GM18858 (cell line): Measurements from ENCODE around the gene TUBAL3.
"Not testable (repeated sequence)": the region's sequence is repeated elsewhere in the genome, so short reads cannot be mapped to it uniquely, and the experiment has no call there.

Source experiments
- ATAC-seq: cut with Tn5 transposase; IDR thresholded peaks from one replicate; pipeline ENCODE4 v1.9.1; 2021; ENCODE audit not compliant: unreplicated experiment

The TUBAL3 gene

GRCh38 chr10:5424751-5425150 is 20.1 kb upstream of the TUBAL3 start:
- no peak for ATAC-seq

- ATAC-seq, result no peak
Observed at GRCh38 chr10:5423771-5424170, 19.1 kb upstream of the TUBAL3 start.

- ATAC-seq, result no peak
Observed at GRCh38 chr10:5419466-5420094, 15.0 kb upstream of the TUBAL3 start.

- ATAC-seq, result no peak
Observed at GRCh38 chr10:5418584-5418983, 14.0 kb upstream of the TUBAL3 start.

GRCh38 chr10:5416981-5417380 is 12.4 kb upstream of the TUBAL3 start:
- no peak for ATAC-seq

GRCh38 chr10:5413012-5413938 is 8.6 kb upstream of the TUBAL3 start:
- ATAC-seq, result no peak

GRCh38 chr10:5412277-5412941 is 7.8 kb upstream of the TUBAL3 start, which contains the start of gene NET1:
TSS of gene NET1 (plus strand) at chr10:5412557. CDS start at chr10:5412693, 136 bp downstream.
- ATAC-seq, result peak; percentile 94

GRCh38 chr10:5411941-5412276 is 7.3 kb upstream of the TUBAL3 start:
- ATAC-seq, result no peak

- ATAC-seq, result not testable (repeated sequence)
Observed at GRCh38 chr10:5410787-5411186, 6.2 kb upstream of the TUBAL3 start.

- no peak for ATAC-seq
Observed at GRCh38 chr10:5406918-5407317, 2.3 kb upstream of the TUBAL3 start.

GRCh38 chr10:5402798-5403197 is 1.8 kb downstream of the TUBAL3 start:
- no peak for ATAC-seq

GRCh38 chr10:5400468-5401240 is 4.0 kb downstream of the TUBAL3 start:
- no peak for ATAC-seq

- ATAC-seq, result no peak
Observed at GRCh38 chr10:5399332-5399731, 5.3 kb downstream of the TUBAL3 start.

- ATAC-seq, result no peak
Observed at GRCh38 chr10:5396556-5397300, 7.9 kb downstream of the TUBAL3 start.

GRCh38 chr10:5395168-5395567 is 9.5 kb downstream of the TUBAL3 start:
- ATAC-seq, result no peak

GRCh38 chr10:5393529-5393928 is 11.1 kb downstream of the TUBAL3 start:
- no peak for ATAC-seq

GRCh38 chr10:5391790-5392189 is 12.8 kb downstream of the TUBAL3 start:
- no peak for ATAC-seq

GRCh38 chr10:5390607-5391205 is 13.9 kb downstream of the TUBAL3 start:
- no peak for ATAC-seq

- no peak for ATAC-seq
Observed at GRCh38 chr10:5387169-5387568, 17.5 kb downstream of the TUBAL3 start.

GRCh38 chr10:5385224-5385623 is 19.4 kb downstream of the TUBAL3 start:
- ATAC-seq, result no peak
